Fibroblast of peridontal ligament (primary cell): ENCODE measurements around the gene PLA2G10.
"Not testable (repeated sequence)": the region's sequence is repeated elsewhere in the genome, so short reads cannot be mapped to it uniquely, and the experiment has no call there.

ENCODE experiments used
- DNase-seq: peaks from one replicate; pipeline ENCODE4 v3.0.0-alpha.2; 2010; ENCODE audit errors: extremely low read depth

The PLA2G10 gene

DNA sequence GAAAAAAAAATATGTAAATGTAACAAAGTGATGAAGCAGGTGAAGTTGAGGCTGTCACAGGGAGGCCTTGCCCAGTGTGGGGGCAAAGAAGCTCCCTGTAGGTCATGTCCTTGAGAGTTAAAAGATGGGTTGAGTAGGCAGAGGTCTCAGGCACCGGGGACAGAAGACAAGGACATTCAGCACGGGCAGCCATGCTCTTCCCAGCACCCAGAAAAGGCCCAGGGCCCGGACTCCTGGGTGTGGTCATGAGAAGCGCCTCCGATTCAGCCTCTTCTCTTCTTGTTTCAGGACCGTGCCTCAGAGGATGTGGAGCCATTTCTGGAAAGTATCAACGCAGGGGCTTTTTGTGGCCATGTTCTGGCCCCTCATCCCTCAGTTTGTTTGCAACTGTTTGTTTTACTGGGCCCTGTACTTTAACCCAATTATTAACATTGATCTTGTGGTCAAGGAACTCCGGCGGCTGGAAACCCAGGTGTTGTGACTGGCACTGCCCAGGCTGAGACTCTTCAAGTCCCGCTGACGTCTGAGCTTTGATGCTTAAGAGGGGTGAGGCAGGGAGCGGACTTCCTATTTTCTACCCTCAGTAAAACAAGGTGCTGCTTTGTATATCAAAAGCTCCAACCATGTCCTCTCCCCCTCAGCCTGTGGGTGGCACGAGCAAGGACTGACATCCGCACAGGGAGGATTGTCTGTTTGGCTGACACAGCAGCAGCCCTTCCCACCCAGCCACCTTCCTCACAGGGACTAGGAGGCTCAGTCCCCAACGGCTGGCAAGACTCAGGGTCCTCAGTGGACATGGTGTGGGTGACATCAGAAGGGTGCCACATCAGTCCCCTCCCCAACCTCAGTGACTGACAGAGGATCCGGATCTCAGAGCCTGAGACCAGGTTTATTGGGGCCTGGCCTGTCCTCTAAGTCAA is 26.5 kb downstream of the PLA2G10 start:
- no peak for DNase-seq

DNA sequence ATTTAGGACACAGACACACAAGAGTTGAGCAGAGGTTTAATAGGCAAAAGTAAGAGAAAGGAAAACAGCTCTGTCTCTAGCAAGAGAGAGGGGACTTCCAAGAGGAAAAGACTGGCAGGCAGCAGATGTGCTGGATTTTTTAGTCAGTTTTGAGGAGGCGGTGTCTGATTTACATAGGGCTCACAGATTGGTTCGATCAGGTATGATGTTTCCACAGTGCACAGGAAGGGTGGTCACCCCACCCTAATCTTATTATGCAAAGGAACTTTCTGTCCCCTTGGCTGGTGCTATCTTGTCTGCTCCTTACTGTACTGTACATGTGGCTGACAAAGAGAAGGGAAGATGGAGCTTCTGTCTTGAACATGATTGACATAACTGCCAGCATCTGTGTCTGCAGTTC is 36.0 kb downstream of the PLA2G10 start:
- DNase-seq = no peak

DNA sequence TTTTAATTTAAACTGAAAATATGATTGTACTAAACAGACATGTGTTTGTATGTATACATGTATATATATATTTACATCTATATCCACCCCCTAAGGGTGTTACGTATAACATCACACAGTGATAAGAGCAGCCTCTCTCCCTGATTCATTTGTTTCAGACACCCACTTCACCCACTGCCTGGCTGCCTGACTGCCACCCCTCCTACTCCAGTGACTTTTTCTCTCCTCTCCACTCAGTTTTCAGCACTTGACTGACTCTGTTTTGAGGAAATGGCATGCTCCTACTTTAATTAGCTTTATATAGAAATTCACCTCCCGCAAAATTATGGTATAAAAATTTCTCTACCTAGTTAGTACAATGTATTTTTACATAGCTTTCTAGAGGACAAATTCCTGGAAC is 41.4 kb downstream of the PLA2G10 start:
- DNase-seq = no peak

DNA sequence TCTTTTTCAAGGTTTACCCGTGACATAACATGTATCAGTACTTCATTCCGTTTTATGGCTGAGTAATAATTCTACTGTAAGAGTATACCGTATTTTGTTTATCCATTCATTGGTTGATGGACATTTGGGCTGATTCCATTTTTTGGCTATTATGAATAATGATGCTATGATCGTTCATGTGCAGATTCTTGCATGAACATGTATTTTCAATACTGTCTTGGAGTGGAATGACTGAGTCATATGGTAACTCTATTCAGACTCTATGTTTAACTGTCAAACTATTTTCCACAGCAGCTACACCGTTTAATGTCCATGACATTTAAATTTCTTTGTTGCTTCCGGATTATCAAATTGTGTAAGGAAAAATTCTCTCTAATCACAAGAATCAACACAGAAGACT is 43.5 kb downstream of the PLA2G10 start:
- no peak for DNase-seq

DNA sequence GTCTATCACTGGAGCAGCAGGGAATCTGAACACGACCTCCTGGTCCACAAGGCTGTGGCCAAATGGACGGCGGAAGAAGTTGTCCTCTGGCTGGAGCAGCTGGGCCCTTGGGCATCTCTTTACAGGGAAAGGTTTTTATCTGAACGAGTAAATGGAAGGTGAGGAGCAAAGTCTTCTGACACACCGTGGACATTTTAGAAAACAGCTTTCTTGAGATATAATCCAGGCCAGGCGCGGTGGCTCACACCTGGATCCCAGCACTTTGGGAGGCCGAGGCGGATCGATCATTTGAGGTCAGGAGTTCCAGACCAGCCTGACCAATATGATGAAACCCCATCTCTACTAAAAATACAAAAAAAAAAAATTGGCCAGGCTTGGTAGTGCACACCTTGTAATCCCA is 44.3 kb downstream of the PLA2G10 start:
- no peak for DNase-seq

DNA sequence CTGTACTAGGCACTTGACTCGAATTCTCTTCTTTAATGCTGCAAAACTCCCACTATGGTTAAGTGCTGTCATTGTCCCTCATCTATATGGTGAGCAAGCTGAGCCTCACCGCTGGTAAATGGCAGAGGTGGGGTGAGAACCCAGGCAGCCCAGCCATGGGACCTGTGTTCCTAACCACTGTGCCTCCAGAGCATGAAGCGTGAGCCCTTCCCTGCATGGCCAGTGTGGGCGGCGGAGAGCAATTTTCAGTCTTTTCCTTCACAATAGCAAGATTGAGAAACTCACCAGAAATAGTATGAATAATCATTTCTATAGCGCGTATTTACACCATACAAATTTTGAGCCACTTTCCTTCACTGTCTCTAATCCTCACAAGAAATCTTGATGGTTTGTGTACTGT is 52.2 kb downstream of the PLA2G10 start:
- no peak for DNase-seq

DNA sequence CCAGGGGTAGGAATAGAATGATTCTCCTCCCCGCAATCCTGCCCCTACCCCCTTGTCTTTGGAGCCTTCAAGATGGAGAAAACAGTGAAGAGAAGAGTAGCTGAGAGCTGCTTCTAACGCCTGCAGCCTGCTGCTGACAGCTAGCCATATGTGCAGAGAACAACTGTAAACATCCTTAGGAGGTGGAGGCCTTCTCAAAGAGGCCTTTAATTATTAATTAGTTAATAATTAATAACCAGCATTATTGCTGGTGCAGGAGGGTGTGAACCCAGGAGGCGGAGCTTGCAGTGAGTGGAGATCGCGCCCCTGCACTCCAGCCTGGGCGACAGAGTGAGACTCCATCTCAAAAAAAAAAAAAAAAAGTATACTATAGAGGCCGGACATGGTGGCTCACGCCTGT is 52.9 kb downstream of the PLA2G10 start:
- no peak for DNase-seq

DNA sequence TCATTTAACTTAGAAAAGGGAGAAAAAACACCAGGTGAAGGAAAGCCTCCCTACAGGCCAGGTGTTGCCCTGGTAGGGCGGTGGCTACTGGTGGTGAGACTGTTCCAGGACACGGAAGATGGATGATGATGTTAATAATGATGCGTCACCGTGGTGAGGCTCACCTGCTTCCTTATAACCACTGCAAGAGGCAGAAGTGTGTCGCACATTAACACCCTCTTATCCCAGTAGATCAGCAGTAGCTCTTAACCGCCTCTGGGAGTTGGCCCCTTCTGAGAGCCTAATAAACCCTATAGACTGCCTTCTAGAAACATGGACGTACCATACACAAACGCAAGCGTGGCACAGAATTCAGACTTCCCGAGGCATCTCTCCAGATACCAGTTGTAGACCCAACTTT is 53.6 kb downstream of the PLA2G10 start:
- no peak for DNase-seq

DNA sequence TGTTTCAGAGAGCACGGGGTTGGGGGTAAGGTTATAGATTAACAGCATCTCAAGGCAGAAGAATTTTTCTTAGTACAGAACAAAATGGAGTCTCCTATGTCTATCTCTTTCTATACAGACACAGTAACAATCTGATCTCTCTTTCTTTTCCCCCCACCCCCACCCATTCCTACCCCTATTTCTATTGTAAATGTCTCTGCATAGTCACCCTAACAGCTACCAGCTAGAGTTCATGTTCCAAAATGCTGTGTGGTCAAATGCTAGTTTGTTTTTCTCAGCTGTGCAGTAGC is 57.2 kb downstream of the PLA2G10 start:
- DNase-seq = not testable (repeated sequence)

DNA sequence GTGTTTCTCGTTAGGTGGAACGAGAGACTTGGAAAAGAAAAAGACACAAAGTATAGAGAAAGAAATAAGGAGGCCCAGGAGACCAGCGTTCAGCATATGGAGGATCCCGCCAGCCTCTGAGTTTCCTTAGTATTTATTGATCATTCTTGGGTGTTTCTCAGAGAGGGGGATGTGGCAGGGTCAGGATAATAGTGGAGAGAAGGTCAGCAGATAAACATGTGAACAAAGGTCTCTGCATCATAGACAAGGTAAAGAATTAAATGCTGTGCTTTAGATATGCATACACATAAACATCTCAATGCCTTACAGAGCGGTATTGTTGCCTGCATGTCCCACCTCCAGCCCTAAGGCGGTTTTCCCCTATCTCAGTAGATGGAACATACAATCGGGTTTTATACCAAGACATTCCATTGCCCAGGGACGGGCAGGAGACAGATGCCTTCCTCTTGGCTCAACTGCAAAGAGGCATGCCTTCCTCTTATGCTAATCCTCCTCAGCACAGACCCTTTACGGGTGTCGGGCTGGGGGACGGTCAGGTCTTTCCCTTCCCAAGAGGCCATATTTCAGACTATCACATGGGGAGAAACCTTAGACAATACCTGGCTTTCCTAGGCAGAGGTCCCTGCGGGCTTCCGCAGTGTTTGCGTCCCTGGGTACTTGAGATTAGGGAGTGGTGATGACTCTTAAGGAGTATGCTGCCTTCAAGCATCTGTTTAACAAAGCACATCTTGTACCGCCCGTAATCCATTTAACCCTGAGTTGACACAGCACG is 57.7 kb downstream of the PLA2G10 start:
- not testable (repeated sequence) for DNase-seq

DNA sequence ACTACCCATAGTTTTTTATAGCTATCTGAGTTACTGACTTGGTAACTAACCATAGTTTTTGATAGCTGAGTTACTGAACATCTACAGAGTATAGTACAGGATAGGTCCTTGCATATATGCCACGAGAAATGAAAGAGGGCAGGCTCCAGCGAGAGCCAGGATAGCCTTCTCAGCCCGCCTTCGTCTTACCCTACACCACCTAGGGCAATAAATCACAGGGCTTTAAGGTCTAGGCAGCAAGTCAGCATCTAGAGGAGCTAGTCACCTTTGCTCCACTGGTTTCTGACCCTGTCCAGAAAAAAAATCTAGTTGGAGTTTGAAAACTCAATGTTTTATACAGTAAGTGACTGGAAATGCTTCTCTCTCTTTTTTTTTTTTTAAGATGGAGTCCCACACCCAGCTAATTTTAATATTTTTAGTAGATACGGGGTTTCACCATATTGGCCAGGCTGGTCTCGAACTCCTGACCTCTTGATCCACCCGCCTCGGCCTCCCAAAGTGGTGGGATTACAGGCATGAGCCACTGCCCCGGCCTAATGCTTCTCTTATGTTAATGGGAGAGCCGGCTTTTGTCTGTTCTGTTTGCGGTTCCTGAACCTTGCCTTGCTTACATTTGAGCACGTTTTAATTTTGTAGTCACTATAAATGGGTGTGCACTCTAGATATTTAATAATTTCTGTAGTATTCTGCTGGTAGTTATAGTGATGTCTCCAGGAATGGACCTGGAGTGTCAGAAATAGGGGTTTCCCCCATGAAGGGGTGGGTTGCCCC is 58.5 kb downstream of the PLA2G10 start:
- no peak for DNase-seq

DNA sequence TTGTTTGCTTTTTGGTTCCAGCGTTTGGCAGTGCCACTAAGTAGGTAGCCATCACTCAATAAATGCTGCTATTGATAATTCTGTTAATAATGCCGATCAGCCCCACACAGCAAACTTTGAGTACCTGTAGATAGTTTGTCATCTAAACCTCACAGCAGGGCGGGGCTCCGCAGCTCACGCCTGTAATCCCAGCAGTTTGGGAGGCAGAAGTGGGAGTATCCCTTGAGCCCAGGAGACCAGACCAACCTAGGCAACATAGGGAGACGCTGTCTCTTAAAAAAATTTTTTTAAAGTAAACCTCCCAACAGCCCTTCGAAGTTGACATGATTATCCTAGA is 59.8 kb downstream of the PLA2G10 start:
- DNase-seq = no peak

DNA sequence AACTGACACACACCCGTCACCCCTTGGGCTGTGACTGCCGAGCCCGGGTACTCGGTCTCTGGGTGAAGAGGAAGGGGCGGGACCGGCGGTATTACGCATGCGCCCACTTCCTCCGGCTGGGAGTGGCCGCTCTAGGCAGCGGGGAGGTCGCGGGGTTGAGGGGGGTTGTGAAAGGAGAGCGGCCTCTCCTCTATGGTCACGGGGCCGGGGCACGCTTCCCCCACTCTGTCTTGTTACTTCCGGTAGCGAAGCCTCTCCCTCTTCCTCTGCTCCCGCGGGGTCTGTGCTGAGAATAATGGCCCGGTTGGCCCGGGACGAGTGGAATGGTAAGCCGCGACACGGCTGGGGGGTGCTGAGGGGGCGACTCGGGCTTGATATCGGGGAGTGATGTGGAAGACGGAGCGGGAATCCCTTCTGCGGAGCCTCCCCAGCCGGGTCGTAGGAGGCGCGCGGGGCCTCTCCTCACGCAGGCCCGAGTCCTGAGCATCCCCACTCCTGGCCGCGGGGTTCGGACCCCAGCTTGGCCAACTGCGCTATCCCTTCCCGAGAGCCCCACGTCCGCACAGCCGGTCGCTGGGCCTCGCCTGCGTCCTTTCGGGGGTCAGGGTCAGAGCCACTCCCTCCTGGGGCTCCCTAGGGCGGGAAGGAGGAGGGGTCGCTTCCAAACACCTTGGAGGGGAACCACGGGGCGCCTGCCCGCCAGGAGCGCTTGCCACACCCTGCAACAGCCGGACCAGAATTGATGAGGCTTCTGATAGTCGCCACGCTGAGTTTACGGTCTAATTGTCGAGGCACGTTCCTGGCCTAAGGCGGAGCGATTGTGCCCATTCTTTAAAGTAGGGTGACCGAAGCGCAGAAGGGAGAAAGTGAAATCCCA is 61.2 kb downstream of the PLA2G10 start, which contains the start of gene BFAR:
BFAR (plus strand) TSS at position 259 of the 877 bp plus-strand sequence. CDS start 11,396 bp downstream, outside the sequence.
- peak; percentile 94 for DNase-seq

DNA sequence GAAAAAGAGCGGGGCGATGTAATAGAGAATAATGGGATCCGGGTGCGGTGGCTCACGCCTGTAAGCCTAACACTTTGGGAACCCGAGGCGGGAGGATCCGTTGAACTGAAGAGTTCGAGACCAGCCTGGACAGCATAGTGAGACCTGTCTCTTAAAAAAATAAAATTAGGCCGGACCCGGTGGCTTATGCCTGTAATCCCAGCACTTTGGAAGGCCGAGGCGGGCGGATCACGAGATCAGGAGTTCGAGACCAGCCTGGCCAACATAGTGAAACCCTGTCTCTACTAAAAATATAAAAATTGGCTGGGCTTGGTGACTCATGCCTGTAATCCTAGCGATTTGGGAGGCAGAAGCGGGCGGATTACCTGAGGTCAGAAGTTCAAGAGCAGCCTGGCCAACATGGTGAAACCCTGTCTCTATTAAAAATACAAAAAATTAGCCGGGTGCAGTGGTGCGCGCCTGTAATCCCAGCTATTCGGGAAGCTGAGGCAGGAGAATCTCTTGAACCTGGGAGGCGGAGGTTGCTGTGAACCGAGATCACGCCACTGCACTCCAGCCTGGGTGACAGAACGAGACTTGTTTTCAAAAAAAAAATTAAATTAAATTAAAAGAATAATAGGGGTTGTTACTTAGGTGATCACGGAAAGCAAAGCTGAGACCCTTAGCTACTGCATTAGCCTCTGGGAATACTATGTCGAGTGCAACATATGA is 63.3 kb downstream of the PLA2G10 start:
- not testable (repeated sequence) for DNase-seq

DNA sequence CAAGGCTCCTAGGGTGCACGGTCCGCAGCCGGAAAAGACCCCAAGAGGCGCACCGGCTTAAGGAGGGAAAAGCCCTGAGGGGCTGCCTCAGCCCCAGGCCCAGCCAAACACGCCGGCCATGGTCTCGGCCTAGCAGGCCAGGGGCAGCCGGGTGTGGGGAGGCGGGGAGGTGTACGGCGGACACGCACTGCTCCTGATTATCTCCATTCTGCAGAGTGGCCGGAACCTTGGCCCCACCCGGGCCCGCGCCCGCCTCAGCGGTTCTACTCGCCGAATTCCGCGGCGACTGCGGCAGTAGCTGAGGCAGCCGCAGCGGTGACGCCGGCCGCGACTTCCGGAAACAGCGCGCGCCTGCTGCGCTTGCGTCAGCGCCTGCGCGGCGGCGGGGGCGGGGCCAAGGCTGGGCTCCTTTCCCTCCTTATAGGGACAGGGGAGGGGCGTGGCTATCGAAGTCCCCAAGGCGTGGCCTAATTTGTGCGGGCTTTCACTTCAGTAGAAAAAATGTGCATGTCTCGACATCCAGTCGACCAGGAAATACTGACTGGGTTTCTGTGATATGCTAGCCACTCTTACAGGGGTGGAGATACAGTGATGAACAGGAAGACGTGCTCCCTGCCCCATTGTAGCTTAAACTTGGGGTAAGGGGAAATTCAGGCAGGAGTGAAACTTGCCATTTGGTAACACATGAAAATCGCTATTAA is 64.0 kb downstream of the PLA2G10 start, which contains the start of gene PARN:
PARN (minus strand) TSS at position 342 of the 701 bp plus-strand sequence; CDS start at position 207, 135 bp downstream.
- DNase-seq = peak; percentile 94

DNA sequence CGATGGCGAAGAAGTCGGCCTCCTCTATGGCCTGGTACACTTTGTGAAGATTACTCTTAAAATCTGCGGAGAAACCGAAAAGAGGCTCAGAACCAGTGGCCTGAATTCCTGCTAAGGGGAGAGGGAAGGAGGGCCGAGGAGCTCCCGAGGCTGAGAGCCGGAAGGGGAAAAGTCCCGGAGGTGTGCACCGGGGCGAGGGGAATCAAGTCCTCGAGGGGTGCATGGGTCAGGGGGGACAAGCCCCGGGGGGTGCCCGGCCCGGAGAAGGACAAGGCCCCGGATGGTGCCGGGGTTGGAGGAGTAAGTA is 64.5 kb downstream of the PLA2G10 start:
- DNase-seq = peak; percentile 20

DNA sequence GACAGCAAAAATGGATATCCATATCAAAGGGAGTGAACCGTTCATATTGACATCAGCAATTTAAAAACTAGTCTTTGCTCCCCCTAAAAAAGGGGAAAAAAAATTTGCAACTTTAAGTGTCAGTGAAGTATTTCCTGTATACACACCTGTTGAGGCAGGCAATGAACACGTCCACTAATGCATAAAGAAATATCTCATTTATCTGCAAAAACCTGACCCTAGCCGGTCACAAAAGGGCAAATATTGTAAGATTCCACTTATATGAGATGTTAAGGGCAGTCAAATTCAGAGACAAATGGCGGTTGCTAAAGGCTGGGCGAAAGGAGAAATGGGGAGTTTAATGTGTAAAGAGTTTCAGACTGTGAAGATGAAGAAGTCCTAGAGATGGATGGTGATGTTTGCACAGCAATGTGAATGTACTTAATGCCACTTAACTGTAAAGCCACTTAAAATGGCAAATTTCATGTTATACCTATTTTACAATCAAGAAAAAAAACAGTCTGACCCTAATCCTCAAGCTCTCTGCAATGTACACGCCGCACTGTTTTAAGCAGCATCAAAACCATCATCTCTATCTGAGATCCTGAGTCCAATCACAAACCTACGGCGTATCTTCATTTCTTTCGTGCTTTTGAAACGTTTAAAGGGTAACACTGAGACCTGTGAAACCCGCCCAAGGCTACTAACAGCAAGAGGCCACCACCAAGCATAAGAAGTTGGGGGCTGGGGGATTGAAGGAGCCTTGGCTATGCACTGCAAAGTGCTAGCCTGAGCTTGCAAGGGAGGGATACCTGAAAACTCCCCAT is 65.1 kb downstream of the PLA2G10 start:
- DNase-seq = no peak

DNA sequence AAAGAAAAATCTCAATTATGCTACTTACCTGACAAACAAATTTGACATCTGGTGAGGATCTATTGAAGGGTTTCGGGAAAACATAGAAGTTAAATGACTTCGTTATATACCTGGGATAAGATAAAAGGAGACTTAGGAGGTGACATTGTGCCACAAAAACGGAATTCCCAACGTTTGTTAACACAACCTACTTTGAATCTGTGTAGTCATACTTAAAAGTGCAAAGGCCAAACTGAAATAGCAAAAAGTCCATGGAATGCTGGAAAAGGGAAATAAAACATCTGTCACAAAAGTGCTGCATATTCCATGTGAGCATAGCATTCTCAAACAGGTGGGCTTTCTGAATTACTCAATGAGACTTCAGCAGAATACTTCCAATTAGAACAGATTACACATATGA is 67.0 kb downstream of the PLA2G10 start:
- DNase-seq = no peak
